ENCODE measurements around the gene AUNIP.

The AUNIP gene

DNA sequence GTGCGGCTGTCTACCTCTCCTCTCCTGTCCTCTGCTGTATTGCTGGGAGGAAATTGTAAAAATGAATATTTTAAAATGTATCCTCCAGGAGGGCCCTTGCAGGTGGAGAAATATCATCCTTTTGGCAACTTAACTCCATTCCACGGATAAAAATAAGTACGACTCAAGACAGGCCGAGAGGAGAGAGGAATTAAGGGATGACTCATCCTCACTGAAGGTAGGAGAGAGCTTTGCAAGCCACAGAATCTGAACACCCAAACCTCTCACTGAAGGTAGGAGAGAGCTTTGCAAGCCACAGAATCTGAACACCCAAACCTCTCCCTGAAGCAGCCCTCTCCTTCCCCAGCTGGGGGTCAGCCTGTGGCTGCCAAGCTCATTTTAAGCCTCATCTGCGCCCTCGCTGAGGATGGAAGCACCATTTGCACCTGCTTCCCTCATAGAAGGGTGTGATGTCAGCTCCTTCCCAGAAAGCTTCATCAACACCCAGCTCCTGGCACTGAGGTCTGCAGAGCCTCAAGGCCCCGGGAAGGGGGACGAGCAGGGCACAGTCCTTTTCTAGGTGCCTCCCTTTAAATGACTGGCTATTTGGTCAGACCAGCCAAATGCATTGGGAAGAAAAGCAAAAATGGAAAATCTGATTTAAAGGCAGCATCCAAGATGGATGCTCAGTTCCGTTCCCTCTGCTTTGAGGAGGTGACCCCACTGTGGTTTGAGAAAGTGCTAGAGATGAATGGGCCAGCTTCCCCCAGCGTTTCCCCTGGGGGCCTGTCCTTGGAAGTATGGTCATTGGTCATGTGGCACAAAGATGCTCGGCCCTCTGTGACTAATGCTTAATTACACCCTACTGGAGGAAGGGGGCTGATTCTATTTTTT, 72.1 kb downstream of the AUNIP start:
- no peaks in the 10 kb centered on the region for H3K27me3 ChIP-seq (ENCODE audit: insufficient read depth, low read length)
- H3K9me3 ChIP-seq (ENCODE audit: insufficient read depth, low read depth, low read length) = no peaks in the 10 kb centered on the region
- H3K4me1 ChIP-seq (ENCODE audit: insufficient read depth, low read length) = no peaks in the 10 kb centered on the region; the same call in 1 of the 2 replicates
- 83% methylated on average over 11 of the region's 11 CpGs for WGBS
- no peak overlapping the region for H3K27ac ChIP-seq (ENCODE audit: low read depth, low read length)
- no peak overlapping the region for H3K9ac ChIP-seq (ENCODE audit: low read depth, low read length)
- no peak overlapping the region for H3K4me3 ChIP-seq (ENCODE audit: low read length)
- no peaks in the 10 kb centered on the region for H3K36me3 ChIP-seq (ENCODE audit: insufficient read depth, low read length)

DNA sequence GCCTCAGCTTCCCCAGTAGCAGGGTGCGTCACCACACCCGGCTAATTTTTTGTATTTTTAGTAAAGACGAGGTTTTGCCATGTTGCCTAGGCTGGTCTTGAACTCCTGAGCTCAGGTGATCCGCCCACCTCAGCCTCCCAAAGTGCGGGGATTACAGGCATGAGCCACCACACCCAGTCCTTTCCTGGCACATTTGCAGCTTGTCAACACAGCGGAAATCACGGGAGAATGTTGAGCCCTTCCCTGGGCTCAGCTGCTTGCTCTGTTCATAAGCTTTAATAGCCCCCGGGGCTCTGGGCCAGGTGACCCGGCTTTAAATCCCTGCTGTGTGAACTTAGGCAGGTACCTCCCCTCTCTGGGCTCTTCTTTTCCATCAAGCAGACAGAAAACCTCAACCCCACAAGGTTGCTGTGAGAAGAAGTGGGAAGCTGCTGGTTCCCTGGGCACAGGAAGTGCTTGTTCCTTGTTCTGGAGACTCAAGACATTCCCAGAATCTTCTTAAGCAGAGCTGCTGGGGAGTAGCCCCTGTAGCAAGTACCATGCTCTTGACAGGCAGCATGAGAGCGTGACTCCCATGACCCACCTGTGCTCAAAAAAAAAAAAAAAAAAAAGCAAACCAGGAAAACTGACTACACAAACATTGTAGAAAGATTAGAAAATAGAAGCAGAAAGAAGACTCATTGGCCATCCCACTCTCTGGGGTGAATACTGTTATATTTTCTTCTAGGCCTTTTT, 73.8 kb downstream of the AUNIP start:
- 86% methylated on average over 10 of the region's 10 CpGs for WGBS
- Histone ChIP-seq H3K27ac (ENCODE audit: low read depth, low read length) (no peak overlapping the region), H3K4me3 (ENCODE audit: low read length) (no peak overlapping the region), H3K27me3 (ENCODE audit: insufficient read depth, low read length) (no peaks in the 10 kb centered on the region), H3K4me1 (ENCODE audit: insufficient read depth, low read length) (peaks cover 10% of the 10 kb centered on the region), H3K36me3 (ENCODE audit: insufficient read depth, low read length) (no peaks in the 10 kb centered on the region), H3K9ac (ENCODE audit: low read depth, low read length) (no peak overlapping the region), H3K9me3 (ENCODE audit: insufficient read depth, low read depth, low read length) (no peaks in the 10 kb centered on the region)

DNA sequence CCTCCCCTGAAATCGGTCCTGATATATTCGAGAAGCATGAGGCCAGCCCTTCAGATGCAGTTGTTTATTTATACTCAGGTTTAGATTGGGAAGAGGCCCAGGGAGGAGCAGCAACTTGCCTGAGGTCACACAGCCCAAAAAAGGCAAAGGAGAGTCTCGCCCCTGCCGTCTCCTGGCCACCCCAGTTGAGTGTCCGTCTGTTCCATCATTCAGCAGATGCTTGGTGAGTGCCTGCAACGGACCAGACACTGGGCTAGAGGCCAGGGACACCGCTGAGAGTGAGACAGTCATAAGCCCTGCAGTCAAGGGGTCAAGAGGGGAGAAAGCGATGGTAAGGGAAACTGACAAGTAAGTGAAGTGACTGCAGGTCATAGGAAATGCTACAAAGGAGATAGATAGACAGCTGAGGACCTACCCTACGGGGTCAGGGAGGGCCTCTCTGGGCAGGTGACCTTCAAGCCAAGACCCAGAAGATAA, 74.6 kb downstream of the AUNIP start:
- Histone ChIP-seq H3K9me3 (ENCODE audit: insufficient read depth, low read depth, low read length) (no peaks in the 10 kb centered on the region), H3K9ac (ENCODE audit: low read depth, low read length) (no peak overlapping the region), H3K27ac (ENCODE audit: low read depth, low read length) (no peak overlapping the region), H3K27me3 (ENCODE audit: insufficient read depth, low read length) (no peaks in the 10 kb centered on the region), H3K4me3 (ENCODE audit: low read length) (no peak overlapping the region), H3K36me3 (ENCODE audit: insufficient read depth, low read length) (no peaks in the 10 kb centered on the region), H3K4me1 (ENCODE audit: insufficient read depth, low read length) (peaks cover 17% of the 10 kb centered on the region)
- 88% methylated on average over 9 of the region's 9 CpGs for WGBS

Data from HUES64 (cell line).